Large intestine (tissue), 3 donors: Measurements from ENCODE around the gene EIF1B. TPM values are rescaled to one million over a fixed set of nuclear protein-coding genes. Genes with fewer than 3 reads are reported as not detected.

ENCODE experiments used
- DNase-seq, 2 donors: peaks; one replicate each; pipeline versions ENCODE4 v3.0.0 to v3.0.0-alpha.2; 2013
- H3K27ac ChIP-seq: one replicate; pipeline ENCODE4 v1.5.1; 2013; ENCODE audit warnings: low read length
- H3K27me3 ChIP-seq: 2 replicates; pipeline ENCODE4 v1.6.1; 2013; ENCODE audit warnings: low read length; ENCODE audit not compliant: control insufficient read depth, insufficient read depth
- H3K36me3 ChIP-seq: 2 replicates; pipeline ENCODE4 v1.6.1; 2013; ENCODE audit warnings: low read length; ENCODE audit not compliant: control insufficient read depth, insufficient read depth
- H3K4me1 ChIP-seq: one replicate; pipeline ENCODE4 v1.6.1; 2013; ENCODE audit warnings: low read length; ENCODE audit not compliant: control insufficient read depth, insufficient read depth
- H3K4me3 ChIP-seq: one replicate; pipeline ENCODE4 v1.5.1; 2013; ENCODE audit warnings: low read length
- H3K9me3 ChIP-seq: one replicate; pipeline ENCODE4 v1.6.1; 2013; ENCODE audit warnings: mild to moderate bottlenecking, low read depth, low read length, moderate library complexity; ENCODE audit not compliant: control insufficient read depth
- WGBS: methylation state at CpG from one replicate; pipeline ENCODE4 v1.1.5; 2013; ENCODE audit warnings: low lambda C conversion rate; ENCODE audit not compliant: insufficient coverage; 5-methylcytosine and 5-hydroxymethylcytosine counted together
- polyA plus RNA-seq: library from polyadenylated mRNA; unstranded; fragments of 120-200 nt; gene quantifications from one replicate; pipeline ENCODE4 v1.2.1, GENCODE V29; 2013

Gene EIF1B
- polyA plus RNA-seq, 1 donor, result 114 TPM

DNA sequence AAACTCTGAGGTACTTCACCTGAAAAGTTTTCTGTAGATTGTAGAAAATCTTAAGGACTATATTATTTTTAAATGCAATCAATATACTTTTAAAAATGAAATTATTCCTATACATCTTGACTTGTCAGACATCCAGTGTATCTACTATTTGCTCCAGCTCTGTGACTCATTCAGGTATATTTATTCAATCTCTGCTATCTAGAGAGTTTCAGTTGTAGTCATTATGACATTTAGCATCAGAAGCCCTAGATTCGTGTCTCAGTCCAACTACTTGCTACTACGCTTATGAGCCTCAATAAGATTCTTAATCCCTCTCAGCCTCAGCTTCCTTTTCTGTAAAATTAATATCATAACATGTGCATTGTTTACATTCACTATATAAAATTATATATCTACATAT is 22.3 kb upstream of the EIF1B start:
- peaks cover 5% of the 10 kb centered on the region for H3K36me3 ChIP-seq
- no peak overlapping the region for H3K4me3 ChIP-seq
- H3K9me3 ChIP-seq, result peaks cover 9% of the 10 kb centered on the region
- no peak for DNase-seq
- no CpG with 5 or more reads among the region's 2 CpGs for whole genome bisulfite sequencing
- H3K27ac ChIP-seq, result no peak overlapping the region
- no peaks in the 10 kb centered on the region for H3K4me1 ChIP-seq
- no peaks in the 10 kb centered on the region for H3K27me3 ChIP-seq

GRCh38 chr3:40290396-40290795 is 19.1 kb upstream of the EIF1B start:
- Histone ChIP-seq H3K9me3 (peaks cover 9% of the 10 kb centered on the region), H3K27ac (no peak overlapping the region), H3K4me3 (no peak overlapping the region), H3K4me1 (no peaks in the 10 kb centered on the region), H3K36me3 (peaks cover 5% of the 10 kb centered on the region), H3K27me3 (no peaks in the 10 kb centered on the region)
- WGBS, result no CpG with 5 or more reads among the region's 6 CpGs
- no peak for DNase-seq

- DNase-seq, result no peak
- H3K4me1 ChIP-seq, result no peaks in the 10 kb centered on the region
- H3K27ac ChIP-seq, result no peak overlapping the region
- 71% methylated on average over 2 of the region's 4 CpGs for WGBS
- H3K36me3 ChIP-seq, result peaks cover 5% of the 10 kb centered on the region
- no peak overlapping the region for H3K4me3 ChIP-seq
- no peaks in the 10 kb centered on the region for H3K27me3 ChIP-seq
- H3K9me3 ChIP-seq, result peaks cover 9% of the 10 kb centered on the region
Measured at GRCh38 chr3:40291471-40291870, 18.0 kb upstream of the EIF1B start.

DNA sequence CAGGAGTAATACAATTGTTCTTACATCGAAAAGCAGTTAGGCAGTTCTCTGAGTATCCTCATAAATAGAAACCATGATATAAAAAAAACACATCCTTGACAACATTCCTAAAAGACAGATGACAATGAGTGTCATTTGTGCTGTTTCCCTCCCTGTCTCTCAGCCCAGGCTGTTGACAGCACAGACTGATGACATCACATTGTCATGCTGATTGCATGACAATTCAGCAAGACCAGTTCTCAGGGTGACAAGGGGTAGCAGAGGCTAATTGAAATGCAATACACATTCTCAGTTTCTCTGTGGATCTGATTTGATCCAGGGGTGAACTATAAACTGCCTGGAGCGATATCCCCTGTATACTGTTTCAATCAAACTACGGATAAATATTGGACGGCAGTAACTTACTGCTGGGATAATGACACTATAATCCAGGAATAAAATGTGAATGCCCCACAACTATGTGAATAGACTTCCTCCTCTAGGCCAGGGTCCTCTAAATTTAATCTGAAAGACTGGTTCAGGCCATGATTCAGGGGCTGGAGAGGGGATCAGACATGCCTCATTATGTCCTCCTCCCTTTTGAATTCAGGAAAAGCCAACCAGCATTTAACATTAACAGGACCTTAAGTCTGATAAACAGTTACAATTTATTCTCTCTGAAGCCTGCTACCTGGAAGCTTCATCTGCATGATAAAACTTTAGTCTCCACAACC is 16.7 kb upstream of the EIF1B start:
- Histone ChIP-seq H3K9me3 (peaks cover 9% of the 10 kb centered on the region), H3K27me3 (no peaks in the 10 kb centered on the region), H3K4me1 (no peaks in the 10 kb centered on the region), H3K27ac (no peak overlapping the region), H3K4me3 (no peak overlapping the region), H3K36me3 (peaks cover 5% of the 10 kb centered on the region)
- no peak for DNase-seq
- WGBS, result 57% methylated on average over 1 of the region's 4 CpGs

DNA sequence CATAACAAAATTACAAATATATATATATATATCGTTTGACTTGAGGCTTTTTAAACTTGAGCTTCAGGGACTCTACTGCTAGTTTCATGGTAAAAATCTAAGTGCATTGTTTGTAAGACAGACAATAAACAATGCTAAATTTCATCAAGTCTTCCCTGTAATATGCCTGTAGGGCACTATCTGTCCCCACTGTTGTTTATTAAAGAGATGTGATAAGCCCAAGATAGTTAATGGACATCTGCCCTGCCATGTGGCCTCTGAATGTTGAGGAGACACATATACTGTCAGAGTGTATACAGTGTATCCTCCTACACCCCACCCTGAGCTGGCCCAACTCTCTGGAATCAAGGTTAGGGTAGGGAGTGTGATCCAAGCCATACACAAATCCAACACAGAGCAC is 15.1 kb upstream of the EIF1B start:
- no peaks in the 10 kb centered on the region for H3K4me1 ChIP-seq
- WGBS, result no CpG with 5 or more reads among the region's 1 CpG
- no peak overlapping the region for H3K27ac ChIP-seq
- H3K4me3 ChIP-seq, result no peak overlapping the region
- peaks cover 5% of the 10 kb centered on the region for H3K36me3 ChIP-seq
- H3K27me3 ChIP-seq, result no peaks in the 10 kb centered on the region
- H3K9me3 ChIP-seq, result peaks cover 9% of the 10 kb centered on the region
- DNase-seq, result no peak

DNA sequence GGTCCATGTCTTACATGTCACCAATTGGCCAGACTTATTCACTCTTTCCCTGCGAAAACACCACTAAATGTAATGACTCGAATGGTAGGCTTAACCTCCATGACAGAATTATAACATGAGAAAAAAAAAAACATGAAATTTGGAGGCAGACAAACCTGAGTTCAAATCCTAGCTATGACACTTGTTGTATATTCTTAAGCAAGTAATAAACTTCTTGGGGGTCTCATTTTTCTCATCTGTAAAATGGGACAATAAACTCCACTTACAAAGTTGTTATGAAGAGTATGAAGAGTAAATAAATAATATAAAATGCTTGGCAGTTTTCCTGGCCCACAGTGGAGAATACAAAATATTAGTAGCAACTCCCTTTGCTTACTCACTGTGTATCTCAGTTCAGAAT is 11.4 kb upstream of the EIF1B start:
- Histone ChIP-seq H3K27me3 (no peaks in the 10 kb centered on the region), H3K27ac (no peak overlapping the region), H3K4me1 (no peaks in the 10 kb centered on the region), H3K36me3 (peaks cover 3% of the 10 kb centered on the region), H3K4me3 (no peak overlapping the region), H3K9me3 (no peaks in the 10 kb centered on the region)
- 100% methylated on average over 2 of the region's 2 CpGs for WGBS
- DNase-seq, result no peak

DNA sequence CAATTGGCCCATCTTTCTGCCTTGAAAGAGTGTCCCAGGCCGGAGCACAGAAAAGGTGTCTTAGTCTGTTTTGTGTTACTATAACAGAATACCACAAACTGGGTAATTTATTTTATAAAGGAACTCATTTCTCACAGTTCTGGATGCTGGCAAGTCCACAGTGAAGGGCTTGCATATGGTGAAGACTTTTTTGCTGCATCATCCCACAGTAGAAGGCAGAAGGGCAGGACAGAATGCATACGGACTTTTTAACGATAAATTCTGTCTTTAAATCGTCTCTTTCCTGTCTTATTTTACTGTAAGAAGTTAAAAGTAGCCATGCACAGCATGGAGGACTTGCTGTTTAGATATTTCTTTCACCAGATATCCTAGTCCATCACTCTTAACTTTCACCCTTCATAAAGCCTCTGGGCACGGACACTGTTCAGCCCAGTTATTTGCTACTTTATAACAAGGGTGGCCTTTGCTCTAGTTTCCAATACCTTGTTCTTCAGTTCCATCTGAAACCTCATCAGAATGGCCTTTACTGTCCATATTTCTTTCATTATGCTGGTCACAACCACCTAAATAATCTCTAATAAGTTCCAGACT is 10.3 kb upstream of the EIF1B start:
- no peak overlapping the region for H3K27ac ChIP-seq
- no peaks in the 10 kb centered on the region for H3K27me3 ChIP-seq
- peaks cover 3% of the 10 kb centered on the region for H3K36me3 ChIP-seq
- no peaks in the 10 kb centered on the region for H3K9me3 ChIP-seq
- no peaks in the 10 kb centered on the region for H3K4me1 ChIP-seq
- 97% methylated on average over 4 of the region's 5 CpGs for WGBS
- no peak overlapping the region for H3K4me3 ChIP-seq
- no peak for DNase-seq

GRCh38 chr3:40299721-40300335 is 9.7 kb upstream of the EIF1B start:
- Histone ChIP-seq H3K27me3 (no peaks in the 10 kb centered on the region), H3K27ac (no peak overlapping the region)
- WGBS, result 89% methylated on average over 1 of the region's 3 CpGs

GRCh38 chr3:40302784-40303183 is 6.7 kb upstream of the EIF1B start:
- Histone ChIP-seq H3K36me3 (peaks cover 3% of the 10 kb centered on the region), H3K27ac (no peak overlapping the region), H3K27me3 (no peaks in the 10 kb centered on the region), H3K4me1 (no peaks in the 10 kb centered on the region), H3K4me3 (no peak overlapping the region), H3K9me3 (no peaks in the 10 kb centered on the region)
- no peak for DNase-seq
- no CpG with 5 or more reads among the region's 1 CpG for WGBS

More at GRCh38 chr3:40299721-40300335, 9.7 kb upstream of the EIF1B start:
- Histone ChIP-seq H3K9me3 (no peaks in the 10 kb centered on the region), H3K4me3 (no peak overlapping the region), H3K36me3 (peaks cover 3% of the 10 kb centered on the region), H3K4me1 (no peaks in the 10 kb centered on the region)
- DNase-seq, result no peak

DNA sequence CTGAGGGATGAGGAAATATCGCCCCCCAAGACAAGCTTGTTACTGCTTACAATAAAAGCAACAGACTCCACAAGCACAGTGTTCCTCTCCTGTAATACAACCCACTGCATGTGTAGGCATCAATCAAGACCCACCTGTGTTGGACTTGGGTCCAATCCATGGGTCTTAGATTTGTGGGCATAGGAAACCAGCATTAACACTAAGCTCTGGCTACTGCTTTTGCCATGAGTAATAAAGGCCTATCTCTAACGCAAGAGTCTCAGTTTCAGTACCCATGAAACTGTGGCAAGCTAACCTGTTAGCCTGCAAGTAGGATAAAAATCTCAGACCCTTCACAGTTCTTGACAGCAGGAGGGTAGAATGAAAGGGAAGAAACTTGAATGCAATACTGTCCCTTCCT is 5.2 kb upstream of the EIF1B start:
- Histone ChIP-seq H3K4me3 (no peak overlapping the region), H3K4me1 (no peaks in the 10 kb centered on the region), H3K27me3 (no peaks in the 10 kb centered on the region), H3K27ac (no peak overlapping the region), H3K9me3 (no peaks in the 10 kb centered on the region), H3K36me3 (peaks cover 3% of the 10 kb centered on the region)
- DNase-seq, result no peak
- WGBS, result no CpG with 5 or more reads among the region's 2 CpGs
